Endodermal cell (in vitro differentiated cells): Measurements from ENCODE around the gene HEBP2. TPM values are rescaled to one million over a fixed set of nuclear protein-coding genes. Genes with fewer than 3 reads are reported as not detected.
A peak's percentile ranks its signal among the peaks of the same experiment; 100 is the strongest.

ENCODE experiments used
- DNase-seq: peaks from one replicate; pipeline ENCODE4 v3.0.0-alpha.2; 2017
- H3K27ac ChIP-seq: 2 replicates; pipeline ENCODE4 v1.5.1; 2013; ENCODE audit warnings: mild to moderate bottlenecking, low read depth, low read length, moderate library complexity
- H3K27me3 ChIP-seq: 2 replicates; pipeline ENCODE4 v1.6.1; 2013; ENCODE audit warnings: mild to moderate bottlenecking, low read length, moderate library complexity; ENCODE audit not compliant: insufficient read depth, control insufficient read depth, poor library complexity, severe bottlenecking
- H3K36me3 ChIP-seq: 2 replicates; pipeline ENCODE4 v1.7.0; 2013; ENCODE audit warnings: mild to moderate bottlenecking, low read length, moderate library complexity; ENCODE audit not compliant: control insufficient read depth, insufficient read depth
- H3K4me1 ChIP-seq: one replicate; pipeline ENCODE4 v1.7.0; 2013; ENCODE audit warnings: low read length; ENCODE audit not compliant: control insufficient read depth, insufficient read depth
- H3K4me3 ChIP-seq: 2 replicates; pipeline ENCODE4 v1.5.1; 2013; ENCODE audit warnings: mild to moderate bottlenecking, low read length, moderate library complexity
- H3K9ac ChIP-seq: 2 replicates; pipeline ENCODE4 v1.6.1; 2013; ENCODE audit warnings: mild to moderate bottlenecking, low read length, moderate library complexity; ENCODE audit not compliant: poor library complexity, severe bottlenecking; ENCODE audit errors: extremely low read depth
- H3K9me3 ChIP-seq: 2 replicates; pipeline ENCODE4 v1.6.1; 2013; ENCODE audit warnings: mild to moderate bottlenecking, low read length, moderate library complexity; ENCODE audit not compliant: control insufficient read depth
- H3K27ac Mint-ChIP-seq: 2 replicates; pipeline ENCODE4 v1.8.0; 2020; ENCODE audit warnings: mixed read lengths
- H3K27me3 Mint-ChIP-seq: 2 replicates; pipeline ENCODE4 v1.8.0; 2021; ENCODE audit warnings: mild to moderate bottlenecking, mixed read lengths; ENCODE audit not compliant: insufficient read depth
- H3K36me3 Mint-ChIP-seq: 2 replicates; pipeline ENCODE4 v1.8.0; 2020; ENCODE audit warnings: low read depth, mixed read lengths
- H3K4me1 Mint-ChIP-seq: 2 replicates; pipeline ENCODE4 v1.8.0; 2020; ENCODE audit warnings: mixed read lengths
- H3K4me3 Mint-ChIP-seq: 2 replicates; pipeline ENCODE4 v1.8.0; 2020; ENCODE audit warnings: mild to moderate bottlenecking, moderate library complexity, mixed read lengths
- H3K9me3 Mint-ChIP-seq: 2 replicates; pipeline ENCODE4 v1.8.0; 2020; ENCODE audit warnings: mild to moderate bottlenecking, mixed read lengths
- CTCF ChIP-seq: fragments of 200-600 bp; sonication (generic); conservative IDR thresholded peaks from 2 replicates; pipeline ENCODE4 v1.5.0; 2021; ENCODE audit warnings: antibody characterized with exemption, mild to moderate bottlenecking
- WGBS, 2 experiments: methylation state at CpG; one replicate each; pipeline versions ENCODE4 v1.1.5 to v1.1.7; 2013; ENCODE audit warnings: missing lambda C conversion rate in 2 of 2, mixed read lengths in 1 of 2; ENCODE audit not compliant: insufficient coverage in 1 of 2, insufficient read length in 1 of 2; 5-methylcytosine and 5-hydroxymethylcytosine counted together
- total RNA-seq, 2 donors: library from RNA; stranded (reverse); fragmentation: NEBNext Ultra II Directional in 1 of 2; extraction: Animal tissue kit (Norgen Biotek cat#: 25700) in 1 of 2; gene quantifications; 2 replicates in 1 of 2; 3 replicates in 1 of 2; pipeline ENCODE4 v1.2.1, GENCODE V29; 2021

Gene HEBP2
- total RNA-seq, 2 donors from 2014 or later: 53.9 to 95.7 TPM

- H3K4me3 ChIP-seq: no peak overlapping the region
- no peak overlapping the region for H3K27ac Mint-ChIP-seq
- peaks cover 39% of the 10 kb centered on the region for H3K4me1 Mint-ChIP-seq
- H3K27me3 Mint-ChIP-seq: no peaks in the 10 kb centered on the region
- no peaks in the 10 kb centered on the region for H3K36me3 Mint-ChIP-seq
- peak; percentile 44 for TF ChIP-seq CTCF
- H3K4me1 ChIP-seq: peaks cover 15% of the 10 kb centered on the region
- H3K9ac ChIP-seq: no peak overlapping the region
- DNase-seq: no peak
- H3K36me3 ChIP-seq: no peaks in the 10 kb centered on the region
- H3K4me3 Mint-ChIP-seq: no peak overlapping the region
- no peak overlapping the region for H3K27ac ChIP-seq
- peaks cover 9% of the 10 kb centered on the region for H3K9me3 Mint-ChIP-seq
- H3K27me3 ChIP-seq: no peaks in the 10 kb centered on the region
- H3K9me3 ChIP-seq: no peaks in the 10 kb centered on the region
These were observed 31.1 kb upstream of the HEBP2 start for GRCh38 chr6:138372711-138373463.

GRCh38 chr6:138374230-138374629 is 29.8 kb upstream of the HEBP2 start:
- Mint-ChIP-seq H3K9me3 (no peaks in the 10 kb centered on the region), H3K36me3 (no peaks in the 10 kb centered on the region), H3K27me3 (no peaks in the 10 kb centered on the region), H3K4me1 (peaks cover 49% of the 10 kb centered on the region), H3K4me3 (no peak overlapping the region), H3K27ac (no peak overlapping the region)
- no peak overlapping the region for H3K4me3 ChIP-seq
- TF ChIP-seq CTCF: no peak
- H3K9ac ChIP-seq: no peak overlapping the region
- no peaks in the 10 kb centered on the region for H3K36me3 ChIP-seq
- no peak overlapping the region for H3K27ac ChIP-seq
- H3K4me1 ChIP-seq: peaks cover 17% of the 10 kb centered on the region
- no peaks in the 10 kb centered on the region for H3K27me3 ChIP-seq
- no peak for DNase-seq
- H3K9me3 ChIP-seq: no peaks in the 10 kb centered on the region

GRCh38 chr6:138374815-138375214 is 29.2 kb upstream of the HEBP2 start:
- DNase-seq: no peak
- Mint-ChIP-seq H3K27ac (no peak overlapping the region), H3K36me3 (no peaks in the 10 kb centered on the region), H3K4me1 (peaks cover 46% of the 10 kb centered on the region), H3K4me3 (no peak overlapping the region), H3K9me3 (no peaks in the 10 kb centered on the region), H3K27me3 (no peaks in the 10 kb centered on the region)
- H3K27me3 ChIP-seq: no peaks in the 10 kb centered on the region
- no peak overlapping the region for H3K9ac ChIP-seq
- no peak for TF ChIP-seq CTCF
- 91 to 100% methylated on average over 1 to 2 of the region's 2 CpGs for WGBS, 2 experiments
- no peaks in the 10 kb centered on the region for H3K9me3 ChIP-seq
- H3K27ac ChIP-seq: no peak overlapping the region
- no peak overlapping the region for H3K4me3 ChIP-seq
- H3K4me1 ChIP-seq: peaks cover 17% of the 10 kb centered on the region
- no peaks in the 10 kb centered on the region for H3K36me3 ChIP-seq
